Fibroblast of lung (primary cell): ENCODE results near the gene DOK4.

ENCODE experiments used
- CTCF ChIP-seq, 2 donors: IDR thresholded peaks in 1 of 2; conservative IDR thresholded peaks in 1 of 2; 1 replicate in 1 of 2; 2 replicates in 1 of 2; pipeline ENCODE4 v1.5.1; 2011 to 2012; ENCODE audit warnings: low read length in 2 of 2, control low read depth in 1 of 2, inconsistent platforms in 1 of 2, low read depth in 1 of 2, mild to moderate bottlenecking in 1 of 2
- EZH2 ChIP-seq: IDR thresholded peaks from 2 replicates; pipeline ENCODE4 v1.5.1; 2012; ENCODE audit warnings: low read length, control low read depth, mild to moderate bottlenecking; ENCODE audit errors: missing control alignments

GRCh38 chr16:57530522-57531252 lies 44.4 kb upstream of the DOK4 start:
- TF ChIP-seq EZH2, result no peak
- TF ChIP-seq CTCF (conservative IDR thresholded peaks at IDR 0.05 in 1 of 2, IDR thresholded peaks at IDR 0.05 in 1 of 2; ENCODE audit: low read depth in 1 of 2, low read length in 2 of 2), result no peak
